IMR-90 (cell line): ENCODE measurements around the gene CCDC200. TPM values are rescaled to one million over a fixed set of nuclear protein-coding genes. Genes with fewer than 3 reads are reported as not detected.

ENCODE experiments used
- ATAC-seq: fragments of 200-7000 bp; cut with Tn5 transposase; 2 replicates; pipeline ENCODE4 v1.9.1; 2020; ENCODE audit warnings: low read depth, mild to moderate bottlenecking, moderate library complexity
- BruUV-seq: library from RNA; stranded (reverse); fragments of 400-500 nt; replicated peaks from 2 replicates; lab custom pipeline; 2021; lab: Mats Ljungman, UMichigan
- CTCF ChIA-PET: fragments of 300-600 bp; formaldehyde crosslinking; extraction: SDS; loops from one replicate; lab custom pipeline; 2021; ENCODE audit warnings: antibody characterized with exemption; lab: Yijun Ruan, JAX
- POLR2A ChIA-PET: fragments of 300-600 bp; sonication (Branson Sonifier 250); formaldehyde crosslinking; loops from one replicate; lab custom pipeline; 2022; ENCODE audit warnings: antibody characterized with exemption; ENCODE audit not compliant: unreplicated experiment; lab: Charles Lee
- DNase-seq: peaks from one replicate; pipeline ENCODE4 v3.0.0; 2013
- H2AFZ ChIP-seq: replicated peaks from 2 replicates; pipeline ENCODE3; 2013; ENCODE audit warnings: low read length, mild to moderate bottlenecking; ENCODE audit not compliant: poor library complexity
- H2AK5ac ChIP-seq: 2 replicates; pipeline ENCODE4 v1.6.1; 2013; ENCODE audit warnings: low read depth, low read length, inconsistent platforms
- H2AK9ac ChIP-seq: replicated peaks from 2 replicates; pipeline ENCODE3; 2013; ENCODE audit warnings: mild to moderate bottlenecking, low read depth, low read length, moderate library complexity; ENCODE audit not compliant: poor library complexity
- H2BK120ac ChIP-seq: 2 replicates; pipeline ENCODE4 v1.6.1; 2013; ENCODE audit warnings: low read depth, low read length, inconsistent platforms
- H2BK15ac ChIP-seq: 3 replicates; pipeline ENCODE4 v1.6.1; 2013; ENCODE audit warnings: low read depth, low read length, inconsistent platforms
- H2BK20ac ChIP-seq: 2 replicates; pipeline ENCODE4 v1.6.1; 2013; ENCODE audit warnings: low read depth, mild to moderate bottlenecking, inconsistent platforms, low read length, moderate library complexity
- H2BK5ac ChIP-seq: 2 replicates; pipeline ENCODE4 v1.6.1; 2013; ENCODE audit warnings: mild to moderate bottlenecking, low read depth, low read length, inconsistent platforms; ENCODE audit not compliant: poor library complexity, severe bottlenecking
- H3K14ac ChIP-seq: replicated peaks from 2 replicates; pipeline ENCODE4 v1.6.1; 2013; ENCODE audit warnings: low read depth, low read length, inconsistent platforms
- H3K18ac ChIP-seq: 2 replicates; pipeline ENCODE4 v1.6.1; 2013; ENCODE audit warnings: low read depth, low read length, control low read depth
- H3K23ac ChIP-seq: 2 replicates; pipeline ENCODE4 v1.6.1; 2013; ENCODE audit warnings: low read depth, low read length, inconsistent platforms
- H3K27ac ChIP-seq: 2 replicates; pipeline ENCODE4 v1.5.1; 2013; ENCODE audit warnings: mild to moderate bottlenecking, control low read depth, low read length; ENCODE audit not compliant: insufficient read depth
- H3K27me3 ChIP-seq: 2 replicates; pipeline ENCODE4 v1.6.1; 2013; ENCODE audit warnings: low read length; ENCODE audit not compliant: control insufficient read depth, insufficient read depth
- H3K36me3 ChIP-seq: 2 replicates; pipeline ENCODE4 v1.6.1; 2013; ENCODE audit warnings: low read length, mixed read lengths; ENCODE audit not compliant: control insufficient read depth, insufficient read depth
- H3K4ac ChIP-seq: 2 replicates; pipeline ENCODE4 v1.6.1; 2013; ENCODE audit warnings: low read depth, low read length, inconsistent platforms
- H3K4me1 ChIP-seq: 2 replicates; pipeline ENCODE4 v1.6.1; 2013; ENCODE audit warnings: low read length, mixed read lengths; ENCODE audit not compliant: control insufficient read depth, insufficient read depth
- H3K4me2 ChIP-seq: 2 replicates; pipeline ENCODE4 v1.6.1; 2013; ENCODE audit warnings: low read depth, mild to moderate bottlenecking, control low read depth, low read length, moderate library complexity
- H3K4me3 ChIP-seq: 2 replicates; pipeline ENCODE4 v1.5.1; 2013; ENCODE audit warnings: low read depth, mild to moderate bottlenecking, control low read depth, low read length, moderate library complexity; ENCODE audit not compliant: insufficient read depth
- H3K56ac ChIP-seq: 2 replicates; pipeline ENCODE4 v1.6.1; 2013; ENCODE audit warnings: low read length, inconsistent platforms; ENCODE audit not compliant: insufficient read depth; ENCODE audit errors: extremely low read depth
- H3K79me1 ChIP-seq, 2 experiments: 2 replicates each; pipeline ENCODE4 v1.6.1; 2013; ENCODE audit warnings: low read length in 2 of 2, inconsistent platforms in 1 of 2, low read depth in 1 of 2
- H3K9ac ChIP-seq: 2 replicates; pipeline ENCODE4 v1.6.1; 2013; ENCODE audit warnings: low read depth, low read length, control low read depth
- H3K9me1 ChIP-seq: 2 replicates; pipeline ENCODE4 v1.6.1; 2013; ENCODE audit warnings: low read length, inconsistent platforms; ENCODE audit not compliant: insufficient read depth
- H3K9me3 ChIP-seq: 2 replicates; pipeline ENCODE4 v1.6.1; 2013; ENCODE audit warnings: low read length; ENCODE audit not compliant: control insufficient read depth, insufficient read depth
- H4K20me1 ChIP-seq: 2 replicates; pipeline ENCODE4 v1.6.1; 2013; ENCODE audit warnings: low read length, inconsistent platforms; ENCODE audit not compliant: insufficient read depth
- H4K5ac ChIP-seq: 2 replicates; pipeline ENCODE4 v1.6.1; 2013; ENCODE audit warnings: mild to moderate bottlenecking, low read depth, low read length, control low read depth
- H4K8ac ChIP-seq, 2 experiments: 2 replicates each; pipeline ENCODE4 v1.6.1; 2013; ENCODE audit warnings: low read depth in 2 of 2, low read length in 2 of 2, control low read depth in 1 of 2, inconsistent platforms in 1 of 2
- H4K91ac ChIP-seq: 2 replicates; pipeline ENCODE4 v1.6.1; 2013; ENCODE audit warnings: low read depth, low read length, inconsistent platforms; ENCODE audit not compliant: insufficient read depth
- BHLHE40 ChIP-seq: fragments of 150-350 bp; IDR thresholded peaks from 2 replicates; pipeline ENCODE4 v1.6.1; 2016; ENCODE audit warnings: mild to moderate bottlenecking, low read depth, low read length
- MXI1 ChIP-seq: IDR thresholded peaks from 2 replicates; pipeline ENCODE4 v1.6.1; 2012; ENCODE audit warnings: low read depth, mild to moderate bottlenecking, low read length, moderate library complexity, borderline replicate concordance
- RCOR1 ChIP-seq: IDR thresholded peaks from 2 replicates; pipeline ENCODE4 v1.6.1; 2012; ENCODE audit warnings: mild to moderate bottlenecking, low read length, improper control_type of control experiment; ENCODE audit not compliant: insufficient replicate concordance
- WGBS, 2 experiments: methylation state at CpG; one replicate each; pipeline versions ENCODE4 v1.1.5 to v1.1.7; 2013; ENCODE audit warnings: missing lambda C conversion rate in 2 of 2; ENCODE audit not compliant: insufficient read length in 1 of 2; ENCODE audit errors: extremely low coverage in 2 of 2; 5-methylcytosine and 5-hydroxymethylcytosine counted together
- dilution Hi-C: fragments of 300-500 bp; cut with HindIII; formaldehyde crosslinking; loops from one replicate; pipeline ENCODE4 v1.14.3; 2018; ENCODE audit warnings: low sequenced_read_pairs; ENCODE audit not compliant: unreplicated experiment
- in situ Hi-C: fragments of 300-500 bp; cut with MboI; formaldehyde crosslinking; loops from 3 replicates; pipeline ENCODE4 v1.14.3; 2019; ENCODE audit warnings: low sequenced_read_pairs, inconsistent platforms, mixed read lengths
- intact Hi-C: fragments of 100-400 bp; cut with micrococcal nuclease; formaldehyde crosslinking; loops from 2 replicates; pipeline ENCODE4 v1.10.0; 2022
- polyA plus RNA-seq, 3 experiments: library from polyadenylated mRNA; depleted of rRNA; stranded (reverse); fragments of >200 nt; gene quantifications; 2 replicates each; pipeline ENCODE4 v1.2.3, GENCODE V29; 2012; ENCODE audit warnings: low replicate concordance in 1 of 3
- total RNA-seq: library from RNA; depleted of rRNA; stranded (reverse); fragments of >200 nt; gene quantifications from 2 replicates; pipeline ENCODE4 v1.2.3, GENCODE V29; 2012

CCDC200 gene
- total and polyA plus RNA-seq, 2 of the 4 experiments (the other 2 are of a cell fraction) = not detected

DNA sequence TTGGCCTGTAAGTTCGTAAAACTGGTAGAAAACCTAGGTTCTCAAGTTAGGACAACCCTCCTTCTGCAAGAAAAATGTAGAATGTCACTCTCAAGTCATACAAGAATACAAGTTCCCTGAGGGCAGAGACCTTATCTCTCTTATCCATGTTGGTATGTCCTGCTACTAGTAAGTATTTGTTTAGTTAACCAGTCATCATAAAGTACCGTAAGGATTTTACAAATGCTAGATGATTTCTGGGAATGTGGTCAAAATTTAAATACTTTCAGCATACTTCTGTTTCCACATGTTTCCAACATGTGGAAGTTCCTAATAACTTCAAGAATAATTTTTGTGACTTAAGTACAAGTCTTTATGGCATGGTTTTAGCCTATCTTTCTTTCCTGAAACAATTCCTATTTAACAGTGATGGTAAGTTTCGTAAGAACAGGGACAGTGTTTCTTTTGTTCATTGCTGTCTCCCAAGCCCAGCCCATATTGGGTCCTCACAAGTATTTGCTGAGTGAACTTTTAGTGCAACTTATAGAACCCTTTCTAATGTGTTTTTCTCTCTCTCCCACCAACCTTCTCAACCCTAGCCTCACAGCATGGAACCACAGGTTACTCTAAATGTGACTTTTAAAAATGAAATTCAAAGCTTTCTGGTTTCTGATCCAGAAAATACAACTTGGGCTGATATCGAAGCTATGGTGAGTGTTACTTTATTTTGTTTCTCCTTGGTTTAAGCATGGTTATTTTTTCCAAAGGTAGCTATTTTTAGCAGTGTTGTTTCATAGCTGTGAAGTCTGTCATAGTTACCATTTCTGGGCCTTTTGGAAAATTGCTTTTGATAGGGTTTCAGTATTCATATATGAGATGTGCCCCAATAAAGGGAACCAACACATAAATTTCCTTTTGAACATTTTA lies 53.0 kb downstream of the CCDC200 start:
- ChIA-PET CTCF (interaction anchor here (1.6 kb wide), 1 partner anchor 151 kb away, joined by 7 read pairs; the partner anchor contains the start of gene RND2), POLR2A (no interaction called here)
- Histone ChIP-seq H3K4me3 (no peak overlapping the region), H3K4ac (peak overlapping the region; percentile 41; the same call in 1 of the 2 replicates), H4K5ac (no peak overlapping the region), H3K56ac (no peak overlapping the region), H3K4me1 (peaks cover 2% of the 10 kb centered on the region; the same call in 1 of the 2 replicates), H2AK5ac (peak overlapping the region; percentile 47; the same call in 1 of the 2 replicates), H2BK20ac (peak overlapping the region; percentile 67; the same call in 1 of the 2 replicates), H3K14ac (peak overlapping the region; percentile 66), H3K23ac (no peak overlapping the region), H2AFZ (no peak overlapping the region), H3K18ac (no peak overlapping the region; the same call in 1 of the 2 replicates), H3K36me3 (peaks cover 24% of the 10 kb centered on the region), H3K79me1 (peaks cover 12 to 47% of the 10 kb centered on the region in 2 experiments; a peak in 3 of 4 replicates), H4K20me1 (peaks cover 11% of the 10 kb centered on the region; the same call in 1 of the 2 replicates), H3K9me1 (no peaks in the 10 kb centered on the region), H3K27me3 (no peaks in the 10 kb centered on the region), H2AK9ac (no peak overlapping the region), H3K9ac (no peak overlapping the region), H4K8ac (peak overlapping the region in 1 of 2 experiments; percentile 46; a peak in 2 of 4 replicates), H3K4me2 (peak overlapping the region; percentile 50; the same call in 1 of the 2 replicates), H2BK120ac (no peak overlapping the region; the same call in 1 of the 2 replicates), H2BK5ac (peak overlapping the region; percentile 91), H4K91ac (peak overlapping the region; percentile 27; the same call in 1 of the 2 replicates), H3K9me3 (no peaks in the 10 kb centered on the region), H3K27ac (no peak overlapping the region; the same call in 1 of the 2 replicates), H2BK15ac (peak overlapping the region; percentile 7; the same call in 1 of the 3 replicates)
- in situ Hi-C loops = loop anchor here (25.0 kb wide), 1 partner anchor 312 kb away; the partner anchor contains the start of gene DHX8
- no TSS peak for BruUV-seq
- dilution Hi-C loops = no loop called here
- ATAC-seq (no peak), DNase-seq (peak; percentile 84)
- 60% methylated on average over 1 of the region's 4 CpGs; no CpG with 5 or more reads in 1 of the 2 experiments for WGBS, 2 experiments
- no peak for TF ChIP-seq BHLHE40
- TF ChIP-seq RCOR1 = peak; percentile 14
- peak; percentile 65; the same call in 1 of the 2 replicates for TF ChIP-seq MXI1
- intact Hi-C loops = no loop called here
